Thoracic aorta (tissue), 2 donors: ENCODE measurements around the gene LRRIQ1. TPM values are rescaled to one million over a fixed set of nuclear protein-coding genes. Genes with fewer than 3 reads are reported as not detected.

Experiments used
- ATAC-seq: fragments of 150-250 bp; one replicate; pipeline ENCODE4 v1.8.0; 2017; ENCODE audit warnings: low read depth; ENCODE audit not compliant: insufficient number of reproducible peaks, low FRiP score
- DNase-seq: peaks from one replicate; pipeline ENCODE4 v3.0.0-alpha.2; 2020; ENCODE audit warnings: low spot score
- H3K27ac ChIP-seq, 2 donors: fragments of 200-600 bp; sonication (generic); 1 replicate in 1 of 2; 2 replicates in 1 of 2; pipeline ENCODE4 v1.5.1; 2016; ENCODE audit warnings: mild to moderate bottlenecking in 2 of 2, moderate library complexity in 2 of 2
- H3K27me3 ChIP-seq: fragments of 200-600 bp; sonication (generic); replicated peaks from 2 replicates; pipeline ENCODE4 v1.6.0; 2016; ENCODE audit warnings: mild to moderate bottlenecking; ENCODE audit not compliant: insufficient read depth
- H3K36me3 ChIP-seq: fragments of 200-600 bp; sonication (generic); one replicate; pipeline ENCODE4 v1.5.1; 2016
- H3K4me1 ChIP-seq, 2 donors: fragments of 200-600 bp; sonication (generic); 1 replicate in 1 of 2; 2 replicates in 1 of 2; pipeline versions ENCODE4 v1.5.1 to v1.6.0; 2016; ENCODE audit warnings: low read depth in 2 of 2, mild to moderate bottlenecking in 1 of 2; ENCODE audit not compliant: control insufficient read depth in 1 of 2
- H3K4me3 ChIP-seq: fragments of 200-600 bp; sonication (generic); 2 replicates; pipeline ENCODE4 v1.5.1; 2016; ENCODE audit warnings: mild to moderate bottlenecking
- H3K9me3 ChIP-seq: fragments of 200-600 bp; sonication (generic); 2 replicates; pipeline ENCODE4 v1.5.1; 2016
- CTCF ChIP-seq: fragments of 200-600 bp; sonication (generic); IDR thresholded peaks from one replicate; pipeline ENCODE4 v1.5.1; 2019; ENCODE audit warnings: antibody characterized with exemption
- total RNA-seq, 2 donors: library from RNA; depleted of rRNA; stranded (reverse); fragments of >200 nt; gene quantifications; one replicate each; pipeline versions ENCODE4 v1.1.0 to v1.2.3, GENCODE V29; 2016

LRRIQ1 gene
- under 1 TPM in 1 of 2 donors, not detected in 1; 0.42 TPM for total RNA-seq

GRCh38 chr12:85036234-85036707 lies at the start of gene LRRIQ1, which contains the start of gene TSPAN19:
Gene LRRIQ1 (plus strand): TSS chr12:85036351. CDS start chr12:85038177, 1,826 bp downstream.
Gene TSPAN19 (minus strand): TSS chr12:85036277. CDS start chr12:85029946, 6,331 bp downstream.
- no peak for TF ChIP-seq CTCF
- Histone ChIP-seq H3K4me3 (peak within 1 kb of the TSS; percentile 68), H3K27me3 (no peaks in the 10 kb centered on the region), H3K27ac (no peak within 1 kb of the TSS), H3K9me3 (no peaks in the 10 kb centered on the region), H3K4me1 (peaks cover 0 to 4% of the 10 kb centered on the region in 2 donors), H3K36me3 (no peaks in the 10 kb centered on the region)
- no peak for DNase-seq
- no peak for ATAC-seq

- Histone ChIP-seq H3K4me3 (no peak overlapping the region), H3K27me3 (no peaks in the 10 kb centered on the region), H3K36me3 (no peaks in the 10 kb centered on the region), H3K4me1 (no peaks in the 10 kb centered on the region), H3K9me3 (no peaks in the 10 kb centered on the region), H3K27ac (no peak overlapping the region)
- no peak for ATAC-seq
- no peak for DNase-seq
- TF ChIP-seq CTCF: no peak
Observed at GRCh38 chr12:84986586-84986985, 49.6 kb upstream of the LRRIQ1 start.

GRCh38 chr12:84994426-84994825 lies 41.7 kb upstream of the LRRIQ1 start:
- Histone ChIP-seq H3K4me1 (no peaks in the 10 kb centered on the region), H3K27me3 (no peaks in the 10 kb centered on the region), H3K4me3 (no peak overlapping the region), H3K27ac (no peak overlapping the region), H3K9me3 (no peaks in the 10 kb centered on the region), H3K36me3 (no peaks in the 10 kb centered on the region)
- ATAC-seq: no peak
- TF ChIP-seq CTCF: no peak
- no peak for DNase-seq

GRCh38 chr12:84995641-84996040 lies 40.5 kb upstream of the LRRIQ1 start:
- no peaks in the 10 kb centered on the region for H3K36me3 ChIP-seq
- ATAC-seq (no peak), DNase-seq (no peak)

GRCh38 chr12:84996759-84997158 lies 39.4 kb upstream of the LRRIQ1 start:
- Histone ChIP-seq H3K9me3 (no peaks in the 10 kb centered on the region), H3K27ac (no peak overlapping the region), H3K4me3 (no peak overlapping the region), H3K4me1 (no peaks in the 10 kb centered on the region), H3K27me3 (no peaks in the 10 kb centered on the region), H3K36me3 (no peaks in the 10 kb centered on the region)
- TF ChIP-seq CTCF: no peak
- ATAC-seq (no peak), DNase-seq (no peak)

More at GRCh38 chr12:84995641-84996040, 40.5 kb upstream of the LRRIQ1 start:
- Histone ChIP-seq H3K27me3 (no peaks in the 10 kb centered on the region), H3K4me3 (no peak overlapping the region), H3K27ac (no peak overlapping the region), H3K9me3 (no peaks in the 10 kb centered on the region), H3K4me1 (no peaks in the 10 kb centered on the region)
- no peak for TF ChIP-seq CTCF
